Measurements from ENCODE around the gene NHP2.

Gene NHP2

DNA sequence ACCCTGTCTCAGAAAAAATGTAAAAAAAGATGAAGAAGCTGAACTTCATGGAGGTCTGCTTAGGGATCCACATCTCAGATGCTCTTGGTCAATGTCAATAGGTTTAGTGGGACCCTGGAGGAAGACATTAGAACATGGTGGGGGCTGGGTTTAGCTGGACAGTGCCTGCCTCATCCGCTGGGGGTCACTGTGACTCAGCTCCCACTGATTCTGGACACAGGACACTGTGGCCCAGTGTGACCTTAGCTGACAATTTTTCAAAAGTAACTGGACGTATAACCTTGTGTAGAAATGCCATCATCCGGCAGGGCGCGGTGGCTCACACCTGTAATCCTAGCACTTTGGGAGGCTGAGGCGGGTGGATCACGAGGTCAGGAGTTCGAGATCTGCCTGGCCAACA, 43.3 kb upstream of the NHP2 start:
- TF ChIP-seq, protein P1, sequence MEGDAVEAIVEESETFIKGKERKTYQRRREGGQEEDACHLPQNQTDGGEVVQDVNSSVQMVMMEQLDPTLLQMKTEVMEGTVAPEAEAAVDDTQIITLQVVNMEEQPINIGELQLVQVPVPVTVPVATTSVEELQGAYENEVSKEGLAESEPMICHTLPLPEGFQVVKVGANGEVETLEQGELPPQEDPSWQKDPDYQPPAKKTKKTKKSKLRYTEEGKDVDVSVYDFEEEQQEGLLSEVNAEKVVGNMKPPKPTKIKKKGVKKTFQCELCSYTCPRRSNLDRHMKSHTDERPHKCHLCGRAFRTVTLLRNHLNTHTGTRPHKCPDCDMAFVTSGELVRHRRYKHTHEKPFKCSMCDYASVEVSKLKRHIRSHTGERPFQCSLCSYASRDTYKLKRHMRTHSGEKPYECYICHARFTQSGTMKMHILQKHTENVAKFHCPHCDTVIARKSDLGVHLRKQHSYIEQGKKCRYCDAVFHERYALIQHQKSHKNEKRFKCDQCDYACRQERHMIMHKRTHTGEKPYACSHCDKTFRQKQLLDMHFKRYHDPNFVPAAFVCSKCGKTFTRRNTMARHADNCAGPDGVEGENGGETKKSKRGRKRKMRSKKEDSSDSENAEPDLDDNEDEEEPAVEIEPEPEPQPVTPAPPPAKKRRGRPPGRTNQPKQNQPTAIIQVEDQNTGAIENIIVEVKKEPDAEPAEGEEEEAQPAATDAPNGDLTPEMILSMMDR (conservative IDR thresholded peaks at IDR 0.05; ENCODE audit: low read depth, low read length): peak; percentile 51
- H3K4me3 ChIP-seq (ENCODE audit: low read depth, low read length): no peak overlapping the region
- DNase-seq (ENCODE audit: low read depth): no peak

DNA sequence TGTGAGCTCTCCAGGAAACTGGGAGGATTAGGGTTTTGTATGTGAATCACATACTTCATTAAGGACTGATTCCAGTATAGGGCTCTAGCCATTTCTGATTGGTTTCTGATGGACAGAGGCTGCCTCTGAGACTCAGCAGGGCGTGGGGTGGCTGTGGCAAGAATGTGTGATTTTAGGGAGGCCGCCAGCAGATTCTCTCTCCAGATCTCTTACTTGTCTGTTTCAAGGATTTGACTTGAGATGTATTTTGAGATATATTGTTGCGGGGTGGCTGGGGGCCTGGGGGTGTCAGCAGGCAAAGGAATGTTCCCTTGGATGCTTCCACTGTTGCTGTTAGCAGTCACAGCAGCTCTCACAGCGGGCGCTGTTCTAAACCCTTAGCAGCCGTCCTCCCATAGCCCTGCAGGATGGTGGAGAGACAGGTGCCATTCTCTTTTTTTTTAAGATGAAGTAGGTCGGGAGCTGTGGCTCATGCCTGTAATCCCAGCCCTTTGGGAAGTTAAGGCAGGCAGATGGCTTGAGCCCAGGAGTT, 42.7 kb upstream of the NHP2 start:
- H3K4me3 ChIP-seq (ENCODE audit: low read depth, low read length): no peak overlapping the region
- DNase-seq (ENCODE audit: low read depth): peak; percentile 58
- TF ChIP-seq, protein P1 (conservative IDR thresholded peaks at IDR 0.05; ENCODE audit: low read depth, low read length): no peak

DNA sequence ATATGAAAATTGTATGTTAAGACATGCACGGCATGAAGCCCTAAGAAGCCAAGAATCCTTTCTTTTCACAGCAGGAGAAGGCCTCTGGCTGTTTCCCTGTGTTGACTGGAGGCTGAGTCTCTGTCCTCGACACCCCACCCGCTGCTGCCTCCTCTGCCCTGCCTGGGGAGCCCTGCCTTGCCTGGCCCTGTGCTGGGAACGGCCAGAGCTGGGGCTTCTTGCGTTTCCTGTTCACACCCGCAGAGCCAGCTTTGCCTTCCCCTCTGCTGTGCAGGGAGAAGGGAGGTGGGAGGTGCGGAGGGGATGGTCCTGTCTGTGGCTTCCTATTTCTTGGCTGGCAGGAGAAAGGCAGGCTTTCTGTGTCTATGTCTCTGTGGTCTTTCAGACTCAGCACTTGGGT, 40.3 kb upstream of the NHP2 start:
- DNase-seq (ENCODE audit: low read depth): no peak
- no peak overlapping the region for H3K4me3 ChIP-seq (ENCODE audit: low read depth, low read length)
- TF ChIP-seq, protein P1 (conservative IDR thresholded peaks at IDR 0.05; ENCODE audit: low read depth, low read length): no peak

DNA sequence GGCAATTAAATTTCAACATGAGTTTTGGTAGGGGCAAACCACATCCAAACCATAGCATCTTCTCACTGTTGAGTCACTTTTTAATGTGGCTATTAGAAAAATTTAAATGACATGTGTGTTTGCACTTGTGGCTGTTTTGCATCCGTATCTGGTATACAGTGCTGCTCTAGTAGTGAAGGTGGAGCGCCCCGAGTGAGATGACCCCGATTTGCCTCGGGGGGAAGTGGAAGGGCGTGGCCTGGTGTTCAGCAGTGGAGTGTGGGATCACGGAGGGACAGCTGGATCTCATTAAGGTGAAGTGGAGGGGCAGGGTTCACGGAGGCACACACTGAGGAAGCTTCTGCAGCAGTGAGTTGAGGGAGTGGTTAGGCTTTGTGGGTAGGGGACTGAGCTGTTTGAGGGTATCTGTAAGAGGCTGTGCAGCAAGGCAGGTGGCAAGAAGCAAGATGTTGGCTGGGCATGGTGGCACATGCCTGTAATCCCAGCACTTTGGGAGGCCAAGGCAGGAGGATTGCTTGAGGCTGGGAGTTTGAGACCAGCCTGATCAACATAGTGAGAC, 39.6 kb upstream of the NHP2 start:
- no peak for DNase-seq (ENCODE audit: low read depth)
- TF ChIP-seq, protein P1 (conservative IDR thresholded peaks at IDR 0.05; ENCODE audit: low read depth, low read length): no peak
- no peak overlapping the region for H3K4me3 ChIP-seq (ENCODE audit: low read depth, low read length)

- TF ChIP-seq, protein P1 (conservative IDR thresholded peaks at IDR 0.05; ENCODE audit: low read depth, low read length): no peak
- H3K4me3 ChIP-seq (ENCODE audit: low read depth, low read length): no peak overlapping the region
- DNase-seq (ENCODE audit: low read depth): no peak
Observed at GRCh38 chr5:178192787-178193186, 39.1 kb upstream of the NHP2 start.

- no peak for DNase-seq (ENCODE audit: low read depth)
- TF ChIP-seq, protein P1 (conservative IDR thresholded peaks at IDR 0.05; ENCODE audit: low read depth, low read length): no peak
- H3K4me3 ChIP-seq (ENCODE audit: low read depth, low read length): no peak overlapping the region
Observed at GRCh38 chr5:178192244-178192643, 38.6 kb upstream of the NHP2 start.

DNA sequence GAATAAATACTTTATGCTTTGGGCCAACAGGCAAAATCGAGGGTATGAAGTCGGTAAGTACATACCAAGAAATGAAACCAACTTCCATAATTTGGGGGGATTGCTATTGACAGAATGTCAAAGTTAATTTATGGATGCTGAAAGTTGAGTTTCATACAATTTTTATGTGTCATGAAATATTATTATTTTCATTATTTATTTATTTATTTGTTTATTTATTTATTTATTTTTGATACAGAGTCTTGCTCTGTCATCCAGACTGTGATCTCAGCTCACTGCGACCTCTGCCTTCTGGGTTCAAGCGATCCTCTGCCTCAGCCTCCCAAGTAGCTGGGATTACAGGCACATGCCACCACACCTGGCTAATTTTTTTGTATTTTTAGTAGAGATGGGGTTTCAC, 38.0 kb upstream of the NHP2 start:
- H3K4me3 ChIP-seq (ENCODE audit: low read depth, low read length): no peak overlapping the region
- DNase-seq (ENCODE audit: low read depth): no peak
- TF ChIP-seq, protein P1 (conservative IDR thresholded peaks at IDR 0.05; ENCODE audit: low read depth, low read length): no peak

Data from choroid plexus epithelial cell (primary cell).